HCT116 (cell line): ENCODE results near the gene MAPK14. TPM values are rescaled to one million over a fixed set of nuclear protein-coding genes. Genes with fewer than 3 reads are reported as not detected.

Source experiments
- ATAC-seq: fragments of 200-7000 bp; cut with Tn5 transposase; 2 replicates; pipeline ENCODE4 v1.9.1; 2020; ENCODE audit warnings: mild to moderate bottlenecking, moderate library complexity
- BruUV-seq: library from RNA; stranded (reverse); fragments of 400-500 nt; replicated peaks from 2 replicates; lab custom pipeline; 2021; lab: Mats Ljungman, UMichigan
- CTCF ChIA-PET: fragments of 300-600 bp; sonication (Branson Sonifier 250); formaldehyde crosslinking; loops from one replicate; lab custom pipeline; 2021; ENCODE audit warnings: antibody characterized with exemption; lab: Charles Lee
- POLR2A ChIA-PET: fragments of 300-600, 350-600 bp; sonication (Branson Sonifier 250); formaldehyde crosslinking; loops from one replicate; lab custom pipeline; 2021; ENCODE audit warnings: antibody characterized with exemption; lab: Charles Lee
- RAD21 ChIA-PET, 2 experiments: fragments of 300-600 bp; sonication (Branson Sonifier 250); formaldehyde crosslinking; loops; one replicate each; lab custom pipeline; 2023; ENCODE audit warnings: low total read pairs in 2 of 2; ENCODE audit not compliant: uncharacterized antibody in 2 of 2, unreplicated experiment in 2 of 2, low non-redundant PET in 1 of 2; lab: Charles Lee
- DNase-seq: peaks from one replicate; pipeline ENCODE4 v3.0.0-alpha.2; 2010; ENCODE audit warnings: low read depth, low spot score
- H2AFZ ChIP-seq: fragments of 200-600 bp; shearing (Covaris generic), sonication (generic); 2 replicates; pipeline ENCODE4 v1.6.1; 2017; ENCODE audit warnings: low read depth, mixed run types, mixed read lengths, antibody characterized with exemption, low read length; ENCODE audit not compliant: poor library complexity, severe bottlenecking
- H3K27ac ChIP-seq: 2 replicates; pipeline ENCODE4 v1.5.1; 2012; ENCODE audit warnings: low read depth, low read length
- H3K27me3 ChIP-seq: fragments of 200-600 bp; sonication (generic); 2 replicates; pipeline ENCODE4 v1.6.1; 2016; ENCODE audit warnings: mixed run types, low read length, mixed read lengths; ENCODE audit not compliant: insufficient read depth
- H3K36me3 ChIP-seq, 2 experiments: fragments of 200-500 bp in 1 of 2; fragments of 200-600 bp in 1 of 2; sonication (Bioruptor generic) in 1 of 2; sonication (generic) in 1 of 2; 2 replicates each; pipeline versions ENCODE4 v1.5.1 to v1.6.1; 2014 to 2016; ENCODE audit warnings: low read length in 2 of 2, inconsistent platforms in 1 of 2, mixed read lengths in 1 of 2, mixed run types in 1 of 2; ENCODE audit not compliant: insufficient read depth in 2 of 2, control insufficient read depth in 1 of 2
- H3K4me1 ChIP-seq, 2 experiments: fragments of 200-600 bp in 1 of 2; sonication (generic) in 1 of 2; 2 replicates each; pipeline versions ENCODE4 v1.5.1 to v1.6.1; 2012 to 2017; ENCODE audit warnings: low read length in 2 of 2, inconsistent platforms in 1 of 2, mild to moderate bottlenecking in 1 of 2, mixed read lengths in 1 of 2, mixed run types in 1 of 2, moderate library complexity in 1 of 2; ENCODE audit not compliant: insufficient read depth in 2 of 2, control insufficient read depth in 1 of 2
- H3K4me2 ChIP-seq: fragments of 200-600 bp; sonication (generic); 2 replicates; pipeline ENCODE4 v1.6.1; 2017; ENCODE audit warnings: mixed run types, low read length, mixed read lengths
- H3K4me3 ChIP-seq, 2 experiments: fragments of 200-600 bp in 1 of 2; sonication (generic) in 1 of 2; replicated peaks in 1 of 2; 2 replicates each; pipeline ENCODE4 v1.5.1; 2011 to 2016; ENCODE audit warnings: low read length in 2 of 2, control low read depth in 1 of 2, low read depth in 1 of 2, mild to moderate bottlenecking in 1 of 2, mixed read lengths in 1 of 2, mixed run types in 1 of 2
- H3K79me2 ChIP-seq: fragments of 200-600 bp; sonication (generic); 2 replicates; pipeline ENCODE4 v1.6.1; 2017; ENCODE audit warnings: mild to moderate bottlenecking, mixed run types, low read length, moderate library complexity, mixed read lengths; ENCODE audit not compliant: insufficient read depth
- H3K9ac ChIP-seq: fragments of 200-600 bp; sonication (generic); 2 replicates; pipeline ENCODE4 v1.6.1; 2016; ENCODE audit warnings: low read length, mixed read lengths
- H3K9me2 ChIP-seq: fragments of 200-600 bp; sonication (generic), shearing (Covaris generic); 2 replicates; pipeline ENCODE4 v1.6.1; 2017; ENCODE audit warnings: mixed run types, mild to moderate bottlenecking, moderate library complexity; ENCODE audit not compliant: insufficient read depth
- H3K9me3 ChIP-seq, 2 experiments: fragments of 200-500 bp in 1 of 2; fragments of 200-600 bp in 1 of 2; sonication (Bioruptor generic) in 1 of 2; sonication (generic) in 1 of 2; 2 replicates each; pipeline ENCODE4 v1.6.1; 2014 to 2017; ENCODE audit warnings: low read length in 2 of 2, mixed read lengths in 2 of 2, inconsistent platforms in 1 of 2, low read depth in 1 of 2, mild to moderate bottlenecking in 1 of 2, mixed run types in 1 of 2, moderate library complexity in 1 of 2; ENCODE audit not compliant: control insufficient read depth in 1 of 2, insufficient read depth in 1 of 2
- H4K20me1 ChIP-seq: fragments of 200-600 bp; sonication (generic), shearing (Covaris generic); 2 replicates; pipeline ENCODE4 v1.6.1; 2017; ENCODE audit warnings: mixed run types, mild to moderate bottlenecking, moderate library complexity; ENCODE audit not compliant: insufficient read depth
- ATF3 ChIP-seq: IDR thresholded peaks from 2 replicates; pipeline ENCODE4 v1.6.1; 2012
- EZH2 ChIP-seq: fragments of 200-600 bp; sonication (generic); IDR thresholded peaks from 2 replicates; pipeline ENCODE4 v1.6.1; 2017; ENCODE audit warnings: antibody characterized with exemption, mixed run types
- POLR2AphosphoS5 ChIP-seq: IDR thresholded peaks from 2 replicates; pipeline ENCODE4 v1.6.1; 2011; ENCODE audit warnings: mild to moderate bottlenecking, low read depth, low read length, moderate library complexity
- RAD21 ChIP-seq: IDR thresholded peaks from 2 replicates; pipeline ENCODE4 v1.6.1; 2012; ENCODE audit warnings: low read depth, mild to moderate bottlenecking
- REST ChIP-seq: IDR thresholded peaks from 2 replicates; pipeline ENCODE4 v1.6.1; 2012; ENCODE audit warnings: low read depth
- SP1 ChIP-seq: IDR thresholded peaks from 2 replicates; pipeline ENCODE4 v1.6.1; 2012; ENCODE audit warnings: low read depth
- SRF ChIP-seq: IDR thresholded peaks from 2 replicates; pipeline ENCODE4 v1.6.1; 2012; ENCODE audit warnings: low read depth
- ZBTB33 ChIP-seq: IDR thresholded peaks from 2 replicates; pipeline ENCODE4 v1.6.1; 2011; ENCODE audit warnings: mild to moderate bottlenecking, low read length, moderate library complexity; ENCODE audit not compliant: insufficient replicate concordance; ENCODE audit errors: extremely low read depth
- ZFX ChIP-seq: fragments of 450-650 bp; IDR thresholded peaks from 2 replicates; pipeline ENCODE4 v1.6.1; 2017
- intact Hi-C: fragments of 100-400 bp; cut with micrococcal nuclease; formaldehyde crosslinking; loops from 2 replicates; pipeline ENCODE4 v1.10.0; 2022
- total RNA-seq: library from RNA; stranded (reverse); gene quantifications from one replicate; pipeline ENCODE4 v1.2.1, GENCODE V29; 2021; ENCODE audit not compliant: unreplicated experiment
- TF ChIP-seq, protein P1 (sequence below), 3 experiments: fragments of 200-600 bp in 1 of 3; sonication (generic) in 1 of 3; IDR thresholded peaks in 2 of 3; conservative IDR thresholded peaks in 1 of 3; 2 replicates each; pipeline ENCODE4 v1.5.1; 2012 to 2017; ENCODE audit warnings: low read depth in 2 of 3, low read length in 2 of 3, antibody characterized with exemption in 1 of 3, borderline replicate concordance in 1 of 3, control low read depth in 1 of 3, mild to moderate bottlenecking in 1 of 3, mixed read lengths in 1 of 3, mixed run types in 1 of 3, moderate library complexity in 1 of 3; ENCODE audit not compliant: insufficient read depth in 1 of 3

Gene MAPK14
- total RNA-seq, 1 experiment from 2014 or later = 34.2 TPM

DNA sequence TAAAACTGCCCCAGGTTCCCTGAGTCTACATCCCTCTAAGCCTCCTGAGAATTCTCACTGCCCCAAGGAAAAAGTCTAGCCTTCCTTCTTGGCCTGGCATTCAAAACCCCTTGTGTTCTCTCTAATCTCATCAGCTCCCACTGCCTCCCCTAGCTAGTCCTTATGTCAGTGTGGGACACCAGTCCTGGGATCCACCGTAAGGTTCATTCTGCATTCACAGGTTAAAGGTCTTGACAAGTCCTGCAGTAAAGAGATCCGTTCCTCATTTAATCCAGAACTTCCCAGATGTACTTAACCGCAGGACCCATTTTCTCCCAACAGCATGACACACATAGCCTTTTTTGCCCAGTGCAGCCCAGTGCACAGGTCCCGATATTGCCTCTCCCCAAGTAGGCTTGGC lies 114.4 kb downstream of the MAPK14 start:
- RAD21 ChIA-PET = no interaction called here

More for the DNA sequence above, 114.4 kb downstream of the MAPK14 start:
- no TSS peak for BruUV-seq
- DNase-seq (no peak), ATAC-seq (no peak)
- intact Hi-C loops = no loop called here
- no peaks in the 10 kb centered on the region for H3K9me2 ChIP-seq
- no peak overlapping the region for H3K4me2 ChIP-seq
- TF ChIP-seq, protein P1, sequence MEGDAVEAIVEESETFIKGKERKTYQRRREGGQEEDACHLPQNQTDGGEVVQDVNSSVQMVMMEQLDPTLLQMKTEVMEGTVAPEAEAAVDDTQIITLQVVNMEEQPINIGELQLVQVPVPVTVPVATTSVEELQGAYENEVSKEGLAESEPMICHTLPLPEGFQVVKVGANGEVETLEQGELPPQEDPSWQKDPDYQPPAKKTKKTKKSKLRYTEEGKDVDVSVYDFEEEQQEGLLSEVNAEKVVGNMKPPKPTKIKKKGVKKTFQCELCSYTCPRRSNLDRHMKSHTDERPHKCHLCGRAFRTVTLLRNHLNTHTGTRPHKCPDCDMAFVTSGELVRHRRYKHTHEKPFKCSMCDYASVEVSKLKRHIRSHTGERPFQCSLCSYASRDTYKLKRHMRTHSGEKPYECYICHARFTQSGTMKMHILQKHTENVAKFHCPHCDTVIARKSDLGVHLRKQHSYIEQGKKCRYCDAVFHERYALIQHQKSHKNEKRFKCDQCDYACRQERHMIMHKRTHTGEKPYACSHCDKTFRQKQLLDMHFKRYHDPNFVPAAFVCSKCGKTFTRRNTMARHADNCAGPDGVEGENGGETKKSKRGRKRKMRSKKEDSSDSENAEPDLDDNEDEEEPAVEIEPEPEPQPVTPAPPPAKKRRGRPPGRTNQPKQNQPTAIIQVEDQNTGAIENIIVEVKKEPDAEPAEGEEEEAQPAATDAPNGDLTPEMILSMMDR (IDR thresholded peaks at IDR 0.05 in 2 of 3, conservative IDR thresholded peaks at IDR 0.05 in 1 of 3; ENCODE audit: borderline replicate concordance in 1 of 3, insufficient read depth in 1 of 3, low read depth in 2 of 3, low read length in 2 of 3) = no peak
- TF ChIP-seq ATF3 (no peak), RAD21 (no peak), POLR2AphosphoS5 (no peak), EZH2 (no peak), SP1 (no peak), REST (no peak), ZFX (no peak), SRF (no peak), ZBTB33 (no peak)
- H3K79me2 ChIP-seq = no peaks in the 10 kb centered on the region
- no peak overlapping the region for H3K27ac ChIP-seq
- H3K27me3 ChIP-seq = no peaks in the 10 kb centered on the region
- H3K4me3 ChIP-seq = no peak overlapping the region
- H3K4me1 ChIP-seq = no peaks in the 10 kb centered on the region
- ChIA-PET CTCF (no interaction called here), POLR2A (no interaction called here)
- H3K9me3 ChIP-seq = no peaks in the 10 kb centered on the region
- H3K9ac ChIP-seq = no peak overlapping the region
- no peak overlapping the region for H2AFZ ChIP-seq
- peaks cover 0 to 12% of the 10 kb centered on the region in 2 experiments; a peak in 3 of 4 replicates for H3K36me3 ChIP-seq
- H4K20me1 ChIP-seq = no peaks in the 10 kb centered on the region
